Measurements from ENCODE around the gene MVD. TPM values are rescaled to one million over a fixed set of nuclear protein-coding genes. Genes with fewer than 3 reads are reported as not detected.

The MVD gene
- total and polyA plus RNA-seq, 10 of the 15 experiments (the other 5 are each of a cell fraction or from before 2014, with no cell fraction given), result 5.0 to 147 (median 65.0) TPM

DNA sequence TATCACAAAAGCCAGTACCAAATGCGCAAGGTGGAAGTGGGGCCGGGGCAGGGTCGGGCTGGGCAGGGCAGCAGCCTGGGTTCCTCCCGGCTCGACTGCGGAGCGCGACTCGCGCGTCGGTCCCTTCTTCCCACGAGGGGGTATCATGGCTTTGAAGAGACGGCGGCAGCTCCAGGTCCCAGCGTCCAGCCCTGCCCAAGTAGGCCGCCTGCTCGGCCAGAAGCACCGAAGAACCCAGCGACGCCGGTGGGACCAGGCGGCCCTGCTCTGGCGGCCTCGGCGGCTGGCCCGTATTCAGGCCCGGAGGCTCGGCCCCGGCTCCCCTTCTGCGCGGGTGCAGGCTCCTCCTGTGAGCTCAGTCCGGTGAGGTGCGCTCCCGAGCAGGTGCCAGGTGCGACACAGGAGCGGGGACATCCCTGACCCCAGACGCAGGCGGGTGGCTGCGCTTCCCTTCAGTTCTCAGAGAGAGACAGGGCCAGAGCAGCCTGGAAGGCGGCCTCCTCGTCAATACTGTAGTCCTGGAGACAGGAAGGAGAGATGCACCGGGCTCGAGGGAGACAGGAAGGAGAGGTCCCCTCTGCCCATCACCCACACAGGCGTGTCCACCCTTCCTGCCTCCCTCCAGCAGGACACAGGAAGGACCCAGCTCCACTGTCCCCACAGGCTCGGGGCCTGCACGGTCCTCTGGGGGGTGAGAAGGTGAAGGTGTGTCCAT, 34.4 kb upstream of the MVD start:
- ChIA-PET POLR2A (interaction anchor here (0.6 kb wide), 1 partner anchor 10 kb away, joined by 4 read pairs; no protein-coding TSS in a partner anchor), CTCF (interaction anchor here (0.6 to 1.3 kb wide), 2 partner anchors 15 to 47 kb away, joined by 3 read pairs; no protein-coding TSS in a partner anchor), SMC1A (ENCODE audit: uncharacterized antibody, unreplicated experiment) (no interaction called here), RAD21 (ENCODE audit: unreplicated experiment) (no interaction called here)
- Histone ChIP-seq H3K4me1 (ENCODE audit: control insufficient read depth, insufficient read depth, low read length) (peaks cover 29% of the 10 kb centered on the region), H3K79me2 (ENCODE audit: control insufficient read depth, insufficient read depth, low read length) (peaks cover 14% of the 10 kb centered on the region), H3K9me3 (replicated peaks; ENCODE audit: control insufficient read depth, insufficient read depth, low read length) (no peaks in the 10 kb centered on the region), H3K27ac (ENCODE audit: control insufficient read depth, insufficient read depth) (no peak overlapping the region), H2AFZ (ENCODE audit: control insufficient read depth, low read depth, low read length) (no peak overlapping the region), H4K20me1 (ENCODE audit: control insufficient read depth, insufficient read depth) (no peaks in the 10 kb centered on the region), H3K4me3 (no peak overlapping the region), H3K9ac (ENCODE audit: control insufficient read depth, insufficient read depth, low read length) (no peak overlapping the region), H3K27me3 (replicated peaks in 1 of 2; ENCODE audit: control insufficient read depth in 2 of 2, insufficient read depth in 2 of 2, low read length in 1 of 2) (no peaks in the 10 kb centered on the region), H3K4me2 (ENCODE audit: control insufficient read depth, insufficient read depth) (no peak overlapping the region), H3K36me3 (ENCODE audit: control insufficient read depth in 2 of 2, insufficient read depth in 2 of 2, low read length in 1 of 2) (peaks cover 0 to 7% of the 10 kb centered on the region in 2 experiments; a peak in 2 of 4 replicates)
- FAIRE-seq, result no peak
- intact Hi-C loops (cut with micrococcal nuclease; ENCODE audit: unreplicated experiment), result no loop called here
- no peak for ATAC-seq
- no TSS peak for BruUV-seq (replicated peaks)
- TF ChIP-seq CBX3 (IDR thresholded peaks at IDR 0.05; ENCODE audit: borderline replicate concordance, low read depth) (no peak), ZNF274 (IDR thresholded peaks at IDR 0.05; ENCODE audit: insufficient read depth, insufficient read length) (no peak), POLR2AphosphoS5 (IDR thresholded peaks at IDR 0.05; ENCODE audit: low read length) (no peak), ZBED1 (IDR thresholded peaks at IDR 0.05; ENCODE audit: borderline replicate concordance) (no peak)
- TF ChIP-seq, protein P1, sequence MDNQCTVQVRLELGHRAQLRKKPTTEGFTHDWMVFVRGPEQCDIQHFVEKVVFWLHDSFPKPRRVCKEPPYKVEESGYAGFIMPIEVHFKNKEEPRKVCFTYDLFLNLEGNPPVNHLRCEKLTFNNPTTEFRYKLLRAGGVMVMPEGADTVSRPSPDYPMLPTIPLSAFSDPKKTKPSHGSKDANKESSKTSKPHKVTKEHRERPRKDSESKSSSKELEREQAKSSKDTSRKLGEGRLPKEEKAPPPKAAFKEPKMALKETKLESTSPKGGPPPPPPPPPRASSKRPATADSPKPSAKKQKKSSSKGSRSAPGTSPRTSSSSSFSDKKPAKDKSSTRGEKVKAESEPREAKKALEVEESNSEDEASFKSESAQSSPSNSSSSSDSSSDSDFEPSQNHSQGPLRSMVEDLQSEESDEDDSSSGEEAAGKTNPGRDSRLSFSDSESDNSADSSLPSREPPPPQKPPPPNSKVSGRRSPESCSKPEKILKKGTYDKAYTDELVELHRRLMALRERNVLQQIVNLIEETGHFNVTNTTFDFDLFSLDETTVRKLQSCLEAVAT (IDR thresholded peaks at IDR 0.05), result no peak
- TF ChIP-seq, protein P2, sequence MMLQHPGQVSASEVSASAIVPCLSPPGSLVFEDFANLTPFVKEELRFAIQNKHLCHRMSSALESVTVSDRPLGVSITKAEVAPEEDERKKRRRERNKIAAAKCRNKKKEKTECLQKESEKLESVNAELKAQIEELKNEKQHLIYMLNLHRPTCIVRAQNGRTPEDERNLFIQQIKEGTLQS (IDR thresholded peaks at IDR 0.05; ENCODE audit: borderline replicate concordance, extremely low read depth, low read depth, low read length), result no peak
- TF ChIP-seq, protein P3, sequence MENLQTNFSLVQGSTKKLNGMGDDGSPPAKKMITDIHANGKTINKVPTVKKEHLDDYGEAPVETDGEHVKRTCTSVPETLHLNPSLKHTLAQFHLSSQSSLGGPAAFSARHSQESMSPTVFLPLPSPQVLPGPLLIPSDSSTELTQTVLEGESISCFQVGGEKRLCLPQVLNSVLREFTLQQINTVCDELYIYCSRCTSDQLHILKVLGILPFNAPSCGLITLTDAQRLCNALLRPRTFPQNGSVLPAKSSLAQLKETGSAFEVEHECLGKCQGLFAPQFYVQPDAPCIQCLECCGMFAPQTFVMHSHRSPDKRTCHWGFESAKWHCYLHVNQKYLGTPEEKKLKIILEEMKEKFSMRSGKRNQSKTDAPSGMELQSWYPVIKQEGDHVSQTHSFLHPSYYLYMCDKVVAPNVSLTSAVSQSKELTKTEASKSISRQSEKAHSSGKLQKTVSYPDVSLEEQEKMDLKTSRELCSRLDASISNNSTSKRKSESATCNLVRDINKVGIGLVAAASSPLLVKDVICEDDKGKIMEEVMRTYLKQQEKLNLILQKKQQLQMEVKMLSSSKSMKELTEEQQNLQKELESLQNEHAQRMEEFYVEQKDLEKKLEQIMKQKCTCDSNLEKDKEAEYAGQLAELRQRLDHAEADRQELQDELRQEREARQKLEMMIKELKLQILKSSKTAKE (IDR thresholded peaks at IDR 0.05; ENCODE audit: low read depth, poor library complexity, severe bottlenecking), result no peak
- WGBS (ENCODE audit: insufficient coverage, insufficient replicate concordance, low lambda C conversion rate, missing lambda C conversion rate), result 95% methylated on average over 45 of the region's 47 CpGs
- in situ Hi-C loops (cut with MboI), result no loop called here
- no peak for DNase-seq (ENCODE audit: low read depth, low spot score)

Measured in GM12878 (cell line).